H1 (cell line): ENCODE measurements around the gene EML4. TPM values are rescaled to one million over a fixed set of nuclear protein-coding genes. Genes with fewer than 3 reads are reported as not detected.

Source experiments
- PHF8 ChIP-seq: fragments of 200-600 bp; sonication (generic); conservative IDR thresholded peaks from 2 replicates; pipeline ENCODE4 v1.7.1; 2012; ENCODE audit warnings: low read depth, mild to moderate bottlenecking, inconsistent platforms, low read length, moderate library complexity
- RBBP5 ChIP-seq: IDR thresholded peaks from 2 replicates; pipeline ENCODE4 v1.7.1; 2012; ENCODE audit warnings: low read depth, mild to moderate bottlenecking, inconsistent platforms, low read length, moderate library complexity, borderline replicate concordance
- SIX5 ChIP-seq: IDR thresholded peaks from 2 replicates; pipeline ENCODE4 v1.6.1; 2011; ENCODE audit warnings: mild to moderate bottlenecking, low read depth, low read length
- polyA plus RNA-seq, 7 experiments: library from polyadenylated mRNA; depleted of rRNA in 3 of 7; stranded (reverse) in 5 of 7; unstranded in 2 of 7; fragments of >200 nt in 5 of 7; fragments of 200-250 nt in 2 of 7; gene quantifications; 1 replicate in 5 of 7; 2 replicates in 1 of 7; 4 replicates in 1 of 7; pipeline versions ENCODE4 v1.2.1 to v1.2.3, GENCODE V29; 2011 to 2013; ENCODE audit warnings: missing spikeins in 2 of 7, mixed read lengths in 2 of 7
- total RNA-seq: library from RNA; stranded (reverse); fragmentation: NEBNext Ultra II Directional; extraction: Animal tissue kit (Norgen Biotek cat#: 25700); gene quantifications from 2 replicates; pipeline ENCODE4 v1.2.1, GENCODE V29; 2021

Gene EML4
- total and polyA plus RNA-seq, 2 of the 8 experiments (the other 6 are each of a cell fraction or from before 2014, with no cell fraction given), result 50.1 to 104 TPM

GRCh38 chr2:42192010-42192373 lies 22.8 kb downstream of the EML4 start (continued):
- TF ChIP-seq PHF8 (no peak), RBBP5 (no peak), SIX5 (no peak)
